Activated T-cell treated with anti-CD3 and anti-CD28 coated beads, Interleukin-2, amount 50 U/mL, for 48 hours (primary cell): Measurements from ENCODE around the gene SHCBP1.

Source experiments
- DNase-seq, 2 experiments: peaks; one replicate each; pipeline ENCODE4 v3.0.0-alpha.2; 2020

SHCBP1 gene

GRCh38 chr16:46613352-46613751, 7.8 kb downstream of the SHCBP1 start:
- no peak for DNase-seq

GRCh38 chr16:46612121-46612520, 9.1 kb downstream of the SHCBP1 start:
- no peak for DNase-seq

- DNase-seq: no peak
Observed at GRCh38 chr16:46607529-46607928, 13.7 kb downstream of the SHCBP1 start.

- DNase-seq: no peak
Observed at GRCh38 chr16:46606231-46606630, 14.9 kb downstream of the SHCBP1 start.

DNA sequence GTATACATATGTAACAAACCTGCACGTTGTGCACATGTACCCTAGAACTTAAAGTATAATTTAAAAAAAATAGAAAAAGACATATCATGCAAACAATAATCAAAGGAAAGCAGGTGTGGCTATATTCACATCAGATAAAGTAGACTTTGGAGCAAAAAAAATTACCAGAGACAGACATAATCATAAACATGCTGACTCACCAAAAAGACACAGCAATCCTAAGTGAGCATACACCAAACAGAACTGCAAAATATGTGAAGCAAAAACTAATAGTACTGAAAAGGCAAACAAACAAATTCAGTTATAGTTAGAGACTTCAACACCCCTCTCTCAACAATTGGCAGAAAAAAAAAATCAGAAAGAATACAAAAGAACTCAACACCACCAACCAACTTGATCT, 29.9 kb downstream of the SHCBP1 start:
- no peak for DNase-seq

DNA sequence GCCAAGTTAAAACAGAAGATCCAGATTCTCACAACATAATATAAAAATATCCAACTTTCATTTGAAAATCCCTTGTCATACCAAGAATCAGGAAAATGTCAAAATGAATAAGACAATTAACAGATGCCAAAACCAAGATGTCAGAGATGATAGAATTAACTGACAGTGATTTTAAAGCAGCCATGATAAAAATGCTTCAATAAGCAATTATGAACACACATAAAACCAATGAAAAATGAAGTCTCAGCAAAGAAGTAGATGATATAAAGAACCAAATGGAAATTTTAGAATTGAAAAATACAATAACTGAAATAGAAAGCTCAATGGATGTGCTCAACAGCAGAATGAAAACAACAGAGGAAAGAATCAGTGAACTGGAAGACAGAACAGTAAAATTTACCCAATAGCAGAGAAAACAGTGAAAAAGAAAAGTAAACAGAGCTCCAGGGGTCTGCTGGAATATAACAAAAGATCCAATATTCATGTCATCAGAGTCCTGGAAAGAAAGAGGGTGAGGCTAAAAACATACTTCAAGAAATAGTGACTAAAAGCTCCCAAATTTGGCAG, 35.1 kb downstream of the SHCBP1 start:
- DNase-seq: no peak

DNA sequence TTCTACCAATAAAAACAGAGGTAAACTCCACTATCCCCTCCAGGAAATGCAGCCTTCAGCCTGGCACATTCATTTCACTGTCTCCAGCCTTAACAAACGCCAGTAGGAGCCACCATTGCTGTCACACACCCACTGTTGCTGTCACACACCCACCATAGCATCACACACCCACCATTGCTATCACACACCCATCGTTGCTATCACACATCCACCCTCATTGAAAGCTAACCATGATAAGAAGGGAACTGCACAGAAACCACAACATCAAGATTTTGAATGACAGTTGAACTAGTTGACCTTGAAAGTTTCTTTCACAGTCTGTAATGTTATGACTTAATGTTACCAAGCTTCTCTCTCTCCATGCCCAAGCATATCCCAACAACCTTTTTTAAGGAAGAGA, 38.1 kb downstream of the SHCBP1 start:
- DNase-seq: no peak

DNA sequence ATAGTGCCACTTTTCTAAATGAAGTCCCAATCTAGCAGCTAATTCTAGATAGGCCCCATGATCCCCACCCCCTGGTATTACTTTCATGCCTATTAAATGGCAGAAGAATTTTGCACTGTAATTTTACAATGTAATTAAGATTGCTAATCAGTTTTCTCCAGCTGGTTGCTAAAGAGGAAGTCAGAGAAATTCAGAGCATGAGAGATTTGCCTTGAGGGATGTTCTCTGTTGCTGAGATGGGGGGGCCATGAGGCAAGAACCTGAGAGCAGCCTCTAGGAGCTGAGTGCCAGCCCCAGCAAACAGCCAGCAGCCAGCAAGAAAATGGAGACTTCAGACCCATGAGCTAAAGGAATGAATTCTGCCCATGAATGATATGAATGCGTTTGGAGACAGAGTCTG, 38.9 kb downstream of the SHCBP1 start:
- no peak for DNase-seq

GRCh38 chr16:46577988-46578579, 43.1 kb downstream of the SHCBP1 start:
- DNase-seq: no peak

GRCh38 chr16:46573834-46574159, 47.4 kb downstream of the SHCBP1 start:
- DNase-seq: no peak

DNA sequence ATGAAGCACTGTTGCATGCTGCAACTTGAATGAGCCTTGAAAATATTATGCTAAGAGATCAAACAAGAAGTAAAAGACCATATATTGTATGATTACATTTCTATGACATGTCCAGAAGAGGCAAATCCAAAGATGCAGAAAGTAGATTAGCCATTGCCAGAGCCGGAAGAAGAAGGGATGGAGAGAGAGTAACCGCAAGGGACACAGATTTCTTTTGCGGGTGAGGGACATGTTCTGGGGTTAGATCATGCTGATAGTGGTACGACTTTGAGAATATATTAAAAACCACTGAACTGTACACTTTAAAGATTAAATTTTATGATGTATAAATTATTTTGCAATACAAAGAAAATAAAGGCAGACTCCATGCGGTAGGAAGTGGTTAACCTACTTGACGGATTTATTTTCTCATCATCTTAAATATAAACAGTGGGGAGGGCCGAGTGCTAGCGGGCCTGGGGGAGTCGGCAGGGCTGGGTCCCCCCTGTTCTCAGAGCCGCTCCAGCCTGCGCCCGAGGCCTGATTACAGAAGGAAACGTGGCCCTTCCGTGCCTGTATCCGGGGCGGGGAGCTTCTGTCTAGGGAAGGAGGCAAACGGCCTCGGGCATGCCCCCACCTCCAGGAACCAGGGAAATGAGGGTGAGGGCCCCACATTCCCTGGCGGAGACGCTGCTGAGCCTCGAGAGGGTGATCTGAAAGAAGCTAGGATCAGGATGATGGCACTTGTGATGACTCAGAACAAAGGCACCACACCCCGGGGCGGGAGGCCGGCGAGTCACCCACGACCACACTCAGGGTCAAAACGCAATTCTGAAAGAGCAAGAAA, 48.0 kb downstream of the SHCBP1 start:
- no peak for DNase-seq

GRCh38 chr16:46569231-46569735, 51.9 kb downstream of the SHCBP1 start:
- DNase-seq: no peak

- no peak for DNase-seq
Observed at GRCh38 chr16:46568472-46569230, 52.5 kb downstream of the SHCBP1 start.

DNA sequence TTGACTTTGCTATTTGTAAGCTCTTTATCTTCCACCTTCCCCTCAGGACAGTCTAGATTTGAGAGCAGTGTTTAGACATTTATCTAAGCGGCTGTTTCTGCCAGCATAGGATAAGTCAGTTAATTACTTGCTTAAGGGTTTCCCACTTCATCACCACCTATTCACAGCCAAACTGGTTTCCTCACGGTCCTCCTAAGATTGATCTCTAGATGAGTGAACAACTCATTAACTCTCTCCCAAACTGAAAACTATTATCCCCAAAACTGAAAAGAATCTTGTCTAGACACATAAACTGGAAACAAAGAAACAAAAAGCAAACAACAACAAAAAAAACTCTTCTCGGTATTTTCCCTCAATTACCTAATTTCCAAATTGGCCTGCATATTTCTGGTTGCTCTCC, 58.2 kb downstream of the SHCBP1 start:
- DNase-seq: no peak

- no peak for DNase-seq
Observed at GRCh38 chr16:46558018-46558417, 63.2 kb downstream of the SHCBP1 start.

GRCh38 chr16:46555951-46556350, 65.2 kb downstream of the SHCBP1 start:
- DNase-seq: no peak

GRCh38 chr16:46554435-46554834, 66.7 kb downstream of the SHCBP1 start:
- peak; percentile 60 to 71 for DNase-seq

DNA sequence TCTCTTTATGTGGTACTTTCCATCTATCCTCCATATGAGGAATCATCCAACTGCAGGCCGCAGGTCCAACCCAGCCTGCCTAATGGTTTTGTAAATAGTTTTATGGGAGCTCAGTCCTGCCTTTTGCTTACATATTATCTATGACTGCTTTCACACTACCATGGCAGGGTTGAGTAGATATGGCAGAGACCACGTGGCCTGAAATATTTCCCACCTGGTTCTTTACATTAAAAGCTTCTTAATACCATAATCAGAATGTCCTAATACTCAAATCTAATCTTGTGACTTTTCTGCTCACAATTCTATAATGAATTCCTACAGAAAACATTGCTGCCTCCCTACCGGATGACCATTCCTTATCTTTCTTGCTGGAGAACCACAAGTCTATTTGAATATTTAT, 71.7 kb downstream of the SHCBP1 start:
- DNase-seq: no peak
